Esophagus (tissue), 2 donors: ENCODE results near the gene INPP4B. TPM values are rescaled to one million over a fixed set of nuclear protein-coding genes. Genes with fewer than 3 reads are reported as not detected.

Experiments used
- H3K27ac ChIP-seq, 2 donors: one replicate each; pipeline ENCODE4 v1.5.1; 2013; ENCODE audit warnings: low read depth in 2 of 2, mild to moderate bottlenecking in 2 of 2, inconsistent platforms in 1 of 2, low read length in 1 of 2, moderate library complexity in 1 of 2
- H3K27me3 ChIP-seq, 2 donors: one replicate each; pipeline ENCODE4 v1.6.1; 2013; ENCODE audit warnings: low read length in 2 of 2, control low read depth in 1 of 2, mild to moderate bottlenecking in 1 of 2; ENCODE audit not compliant: insufficient read depth in 2 of 2, control insufficient read depth in 1 of 2
- H3K36me3 ChIP-seq, 2 donors: one replicate each; pipeline ENCODE4 v1.6.1; 2013; ENCODE audit warnings: low read length in 1 of 2; ENCODE audit not compliant: control insufficient read depth in 2 of 2, insufficient read depth in 2 of 2
- H3K4me1 ChIP-seq, 2 donors: one replicate each; pipeline ENCODE4 v1.6.1; 2013; ENCODE audit warnings: low read length in 1 of 2; ENCODE audit not compliant: control insufficient read depth in 2 of 2, insufficient read depth in 2 of 2
- H3K4me3 ChIP-seq, 2 donors: one replicate each; pipeline ENCODE4 v1.5.1; 2013; ENCODE audit warnings: low read length in 2 of 2, mild to moderate bottlenecking in 2 of 2, low read depth in 1 of 2, moderate library complexity in 1 of 2
- H3K9me3 ChIP-seq, 2 donors: one replicate each; pipeline ENCODE4 v1.6.1; 2013; ENCODE audit warnings: mild to moderate bottlenecking in 2 of 2, low read depth in 1 of 2, low read length in 1 of 2, moderate library complexity in 1 of 2; ENCODE audit not compliant: control insufficient read depth in 2 of 2, insufficient read depth in 1 of 2
- WGBS, 2 donors: extraction: QIAGEN DNeasy Blood & Tissue Kit; methylation state at CpG; one replicate each; pipeline ENCODE4 v1.1.7; 2013; 5-methylcytosine and 5-hydroxymethylcytosine counted together
- polyA plus RNA-seq, 2 donors: library from polyadenylated mRNA; stranded (reverse); fragments of 200-250 nt; gene quantifications; one replicate each; pipeline ENCODE4 v1.2.3, GENCODE V29; 2013
- donor health status: healthy with polysubstance abuse.
- donor health status: Bipolar disorder and iron deficiency.

The INPP4B gene
- polyA plus RNA-seq, 2 donors: 2.5 to 4.4 TPM

DNA sequence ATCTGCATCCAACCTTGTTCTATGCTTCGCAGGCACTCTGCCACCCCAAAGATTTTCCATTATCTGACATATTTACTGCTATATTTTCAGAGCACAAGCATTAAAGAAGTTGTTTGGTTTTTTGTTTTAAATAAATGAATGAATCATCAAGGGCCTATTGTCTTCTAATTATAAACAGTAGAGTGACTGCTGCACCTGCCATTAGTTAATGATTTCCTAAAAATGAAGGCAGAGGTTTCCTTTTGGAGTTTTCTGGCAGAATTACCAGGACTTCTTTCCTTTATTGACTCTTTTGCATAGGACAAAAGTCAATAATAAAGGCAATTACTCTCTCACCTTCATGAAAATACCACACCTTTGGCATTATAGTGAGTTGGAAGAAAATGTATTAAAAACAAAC lies 238.1 kb downstream of the INPP4B start:
- WGBS, 2 donors: 81 to 88% methylated on average over 1 of the region's 1 CpG

DNA sequence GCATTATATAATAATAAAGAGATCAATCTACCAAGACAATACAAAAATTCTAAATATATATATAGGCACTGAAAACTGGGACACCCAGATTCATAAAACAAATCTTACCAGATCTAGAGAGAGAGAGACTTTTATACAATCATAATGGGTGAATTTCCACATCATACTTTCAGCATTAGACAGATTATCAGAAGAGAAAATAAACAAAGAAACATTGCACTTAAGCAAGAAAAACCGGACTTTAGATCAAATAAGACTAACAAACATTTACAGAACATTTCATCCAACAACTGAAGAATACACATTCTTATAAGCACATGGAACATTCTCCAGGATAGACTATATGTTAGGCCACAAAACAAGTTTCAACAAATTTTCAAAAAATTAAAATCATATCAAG lies 245.1 kb downstream of the INPP4B start:
- 49 to 58% methylated on average over 1 of the region's 1 CpG for WGBS, 2 donors
- H3K27me3 ChIP-seq: no peaks in the 10 kb centered on the region
- no peaks in the 10 kb centered on the region for H3K36me3 ChIP-seq
- H3K27ac ChIP-seq: no peak overlapping the region
- no peak overlapping the region for H3K4me3 ChIP-seq
- H3K4me1 ChIP-seq: peaks cover 0 to 2% of the 10 kb centered on the region in 2 donors
- H3K9me3 ChIP-seq: peaks cover 0 to 4% of the 10 kb centered on the region in 2 donors

More for the DNA sequence above, 238.1 kb downstream of the INPP4B start:
- Histone ChIP-seq H3K4me1 (no peaks in the 10 kb centered on the region), H3K27me3 (no peaks in the 10 kb centered on the region), H3K9me3 (no peaks in the 10 kb centered on the region), H3K36me3 (no peaks in the 10 kb centered on the region), H3K4me3 (no peak overlapping the region), H3K27ac (no peak overlapping the region)

DNA sequence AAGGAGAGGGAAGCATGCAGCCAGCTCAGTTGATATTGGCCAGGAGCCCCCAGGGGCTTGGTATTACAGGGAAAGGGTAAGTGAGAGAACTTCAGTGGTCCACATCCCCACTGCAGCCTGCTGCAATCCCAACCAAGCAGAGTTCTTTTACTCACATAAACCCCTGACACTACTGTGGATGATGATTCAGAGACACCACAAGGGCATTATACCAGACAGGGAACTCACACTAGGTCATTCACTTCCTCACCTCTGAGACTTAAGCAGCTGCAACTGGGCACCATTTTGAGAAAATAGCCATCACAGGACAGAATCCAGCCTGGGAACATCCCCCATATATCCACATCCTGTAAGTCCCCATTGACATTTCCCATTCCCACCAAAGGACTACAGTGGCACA lies 248.0 kb downstream of the INPP4B start:
- Histone ChIP-seq H3K36me3 (no peaks in the 10 kb centered on the region), H3K27ac (no peak overlapping the region), H3K27me3 (no peaks in the 10 kb centered on the region), H3K9me3 (peaks cover 0 to 4% of the 10 kb centered on the region in 2 donors), H3K4me3 (no peak overlapping the region), H3K4me1 (peaks cover 0 to 2% of the 10 kb centered on the region in 2 donors)

DNA sequence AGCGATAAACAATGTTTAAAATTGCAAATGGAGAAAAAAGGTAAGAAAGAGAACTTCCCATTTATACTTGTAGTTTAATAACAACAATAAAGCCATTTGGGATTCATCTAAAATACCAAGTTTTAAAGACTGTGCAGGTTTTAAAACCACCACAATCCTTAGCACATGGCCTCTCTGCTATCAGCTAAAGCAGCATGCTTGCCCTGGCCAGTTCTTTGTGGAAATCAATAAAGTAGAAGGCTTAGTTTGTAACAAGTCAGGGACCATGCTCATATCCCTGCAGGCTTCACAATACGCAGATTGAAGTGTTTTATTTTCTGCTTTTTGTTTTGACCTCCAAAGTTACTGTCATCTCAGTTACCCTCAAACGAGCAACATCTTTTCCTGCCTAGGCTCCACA lies 249.5 kb downstream of the INPP4B start:
- H3K9me3 ChIP-seq: peaks cover 0 to 4% of the 10 kb centered on the region in 2 donors
- 82 to 85% methylated on average over 3 of the region's 3 CpGs for WGBS, 2 donors
- H3K36me3 ChIP-seq: no peaks in the 10 kb centered on the region
- H3K4me1 ChIP-seq: peaks cover 0 to 2% of the 10 kb centered on the region in 2 donors
- H3K27ac ChIP-seq: no peak overlapping the region
- H3K27me3 ChIP-seq: no peaks in the 10 kb centered on the region
- no peak overlapping the region for H3K4me3 ChIP-seq

DNA sequence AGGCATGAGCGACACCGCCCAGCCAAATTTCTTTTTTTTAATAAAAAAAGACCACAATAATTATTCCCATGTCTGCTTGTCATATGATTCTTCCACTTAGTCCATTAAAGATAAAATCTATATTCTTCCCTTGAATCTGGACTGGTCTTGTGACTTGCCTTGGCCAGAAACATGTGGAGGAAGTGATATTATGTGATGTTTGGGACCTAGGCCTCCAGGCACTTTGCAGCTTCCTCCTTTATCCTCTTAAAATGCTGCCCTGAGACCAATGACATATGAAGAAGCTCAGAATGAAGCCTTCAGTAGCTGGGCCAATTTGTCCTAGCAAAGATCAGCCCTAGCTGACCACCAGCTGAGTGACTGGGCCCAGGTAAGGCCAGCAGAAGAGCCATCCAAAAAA lies 250.0 kb downstream of the INPP4B start:
- WGBS, 2 donors: 96% methylated on average over 2 of the region's 2 CpGs
- Histone ChIP-seq H3K4me1 (peaks cover 0 to 2% of the 10 kb centered on the region in 2 donors), H3K4me3 (no peak overlapping the region), H3K27me3 (no peaks in the 10 kb centered on the region), H3K36me3 (no peaks in the 10 kb centered on the region), H3K27ac (no peak overlapping the region), H3K9me3 (peaks cover 0 to 4% of the 10 kb centered on the region in 2 donors)

DNA sequence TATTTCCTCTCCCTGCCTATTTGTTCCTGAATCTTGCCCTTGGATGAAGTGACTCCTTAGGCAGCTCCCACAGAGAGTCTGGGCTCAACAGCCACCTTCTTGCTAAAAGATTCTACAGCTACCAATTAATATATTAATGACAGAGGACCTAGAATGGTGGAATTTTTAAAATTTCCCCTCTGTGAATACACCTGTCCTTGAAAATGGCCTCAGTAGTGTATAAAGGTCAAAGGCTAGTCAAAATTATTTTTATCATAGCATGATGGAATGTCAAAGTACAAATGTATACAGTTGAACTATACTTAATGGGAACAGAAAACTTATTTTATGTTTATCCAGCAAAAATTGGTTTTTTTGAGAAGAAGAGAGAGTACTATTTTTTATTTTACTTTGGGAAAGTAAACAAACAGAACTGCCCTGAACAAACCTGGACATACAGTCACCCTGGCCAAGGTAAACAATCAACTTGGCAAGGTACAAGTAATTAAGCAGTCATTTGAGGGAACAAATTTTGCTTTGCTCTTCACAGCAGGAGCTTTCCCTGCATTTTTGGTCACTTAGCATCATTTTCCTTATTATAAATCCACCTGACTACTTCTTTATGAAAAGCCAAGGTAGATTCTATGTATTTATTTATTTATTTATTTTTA lies 250.8 kb downstream of the INPP4B start:
- no peak overlapping the region for H3K27ac ChIP-seq
- H3K9me3 ChIP-seq: peaks cover 0 to 4% of the 10 kb centered on the region in 2 donors
- H3K4me3 ChIP-seq: no peak overlapping the region
- H3K4me1 ChIP-seq: peaks cover 0 to 2% of the 10 kb centered on the region in 2 donors
- no peaks in the 10 kb centered on the region for H3K36me3 ChIP-seq
- no peaks in the 10 kb centered on the region for H3K27me3 ChIP-seq

DNA sequence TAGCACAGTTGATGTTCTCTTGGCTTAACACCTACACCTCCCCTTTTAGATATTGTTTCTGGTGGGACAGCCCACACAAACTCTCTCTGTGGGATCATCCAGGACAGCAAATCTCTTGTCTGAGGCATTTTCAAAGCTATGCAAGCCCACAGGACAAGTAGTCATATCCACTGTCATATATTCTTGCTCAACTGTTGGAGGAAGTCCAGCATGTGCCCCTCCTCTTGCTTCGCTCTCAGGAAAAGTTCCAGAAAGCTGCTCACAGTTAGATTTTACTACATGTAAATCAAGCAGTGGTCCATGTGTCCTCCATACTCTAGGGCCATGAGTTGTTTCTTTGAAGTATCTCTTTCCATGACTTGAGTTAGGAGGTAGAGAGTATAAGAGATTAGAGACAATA lies 260.7 kb downstream of the INPP4B start:
- no peaks in the 10 kb centered on the region for H3K9me3 ChIP-seq
- H3K4me3 ChIP-seq: no peak overlapping the region
- no peaks in the 10 kb centered on the region for H3K4me1 ChIP-seq
- H3K36me3 ChIP-seq: no peaks in the 10 kb centered on the region
- whole genome bisulfite sequencing, 2 donors: 95% methylated on average over 1 of the region's 1 CpG
- H3K27ac ChIP-seq: no peak overlapping the region
- no peaks in the 10 kb centered on the region for H3K27me3 ChIP-seq

DNA sequence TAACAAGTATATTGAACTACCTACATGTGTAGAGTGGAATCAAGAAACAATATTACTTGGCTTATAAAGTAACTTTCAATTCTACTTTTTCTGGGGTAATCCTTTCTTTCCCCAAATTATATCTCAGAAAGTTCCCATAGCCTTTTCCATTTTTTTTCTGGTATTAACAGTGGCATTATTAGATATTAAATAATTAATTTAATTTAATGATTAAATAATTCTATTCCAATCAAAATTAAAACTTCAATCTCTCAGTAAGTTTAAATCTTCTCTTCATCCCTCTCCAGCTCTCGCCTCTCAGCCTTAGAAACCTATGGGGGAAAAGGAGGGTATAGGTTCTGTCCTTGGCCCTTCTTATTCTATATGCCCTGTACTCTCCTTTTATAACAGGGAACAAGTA lies 262.4 kb downstream of the INPP4B start:
- no peak overlapping the region for H3K4me3 ChIP-seq
- H3K27me3 ChIP-seq: no peaks in the 10 kb centered on the region
- WGBS, 2 donors: 96 to 97% methylated on average over 1 of the region's 1 CpG
- H3K36me3 ChIP-seq: no peaks in the 10 kb centered on the region
- H3K4me1 ChIP-seq: no peaks in the 10 kb centered on the region
- no peak overlapping the region for H3K27ac ChIP-seq
- H3K9me3 ChIP-seq: no peaks in the 10 kb centered on the region

DNA sequence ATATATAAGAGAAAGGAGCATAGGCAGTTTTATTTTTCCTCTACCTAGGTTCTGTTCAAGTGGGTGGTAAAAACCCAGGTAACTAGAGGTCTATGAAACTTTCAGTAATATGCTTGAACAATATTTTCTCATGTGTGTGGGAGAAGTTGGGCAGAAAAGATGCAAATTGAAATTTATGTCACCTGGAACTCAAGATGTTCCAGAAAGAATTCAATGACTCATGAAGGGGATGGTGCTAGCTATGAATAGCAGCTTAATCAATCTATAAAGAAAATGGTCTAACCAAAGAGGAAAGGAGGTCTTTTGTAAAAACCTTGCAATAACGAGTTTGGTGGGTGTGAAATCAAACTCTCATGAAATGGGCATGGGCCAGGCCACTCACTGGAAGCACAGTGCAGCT lies 263.8 kb downstream of the INPP4B start:
- no peaks in the 10 kb centered on the region for H3K9me3 ChIP-seq
- no peaks in the 10 kb centered on the region for H3K4me1 ChIP-seq
- no peaks in the 10 kb centered on the region for H3K27me3 ChIP-seq
- no peak overlapping the region for H3K27ac ChIP-seq
- H3K36me3 ChIP-seq: no peaks in the 10 kb centered on the region
- H3K4me3 ChIP-seq: no peak overlapping the region
- WGBS, 2 donors: 44 to 64% methylated on average over 1 of the region's 1 CpG

DNA sequence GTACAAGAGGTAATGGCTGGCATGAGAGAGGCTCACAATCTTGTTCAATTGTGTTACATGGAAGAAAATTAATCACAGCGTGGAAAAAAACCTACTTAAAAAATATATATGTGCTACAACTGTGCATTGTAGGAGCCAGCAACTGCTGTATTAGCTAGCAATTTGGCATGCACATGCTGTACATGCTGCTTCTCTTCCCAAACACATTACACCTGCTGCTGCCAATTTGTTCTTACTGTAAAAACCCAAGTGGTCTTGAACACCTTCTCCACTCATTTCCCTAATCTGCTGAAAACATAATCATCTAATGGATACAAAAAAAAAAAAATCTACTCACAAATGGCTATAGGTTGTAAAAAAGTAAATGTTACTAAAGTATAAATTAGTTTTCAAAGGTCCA lies 264.2 kb downstream of the INPP4B start:
- no peak overlapping the region for H3K4me3 ChIP-seq

More for the DNA sequence above, 264.2 kb downstream of the INPP4B start:
- Histone ChIP-seq H3K4me1 (no peaks in the 10 kb centered on the region), H3K27ac (no peak overlapping the region), H3K9me3 (no peaks in the 10 kb centered on the region), H3K27me3 (no peaks in the 10 kb centered on the region), H3K36me3 (no peaks in the 10 kb centered on the region)
- WGBS, 2 donors: 92 to 96% methylated on average over 1 of the region's 1 CpG
